ENCODE results near the gene MMAA. TPM values are rescaled to one million over a fixed set of nuclear protein-coding genes. Genes with fewer than 3 reads are reported as not detected.
"Not testable (repeated sequence)": the region's sequence is repeated elsewhere in the genome, so short reads cannot be mapped to it uniquely, and the experiment has no call there.

MMAA gene
- total RNA-seq, 1 experiment from 2014 or later, result 6.8 TPM

DNA sequence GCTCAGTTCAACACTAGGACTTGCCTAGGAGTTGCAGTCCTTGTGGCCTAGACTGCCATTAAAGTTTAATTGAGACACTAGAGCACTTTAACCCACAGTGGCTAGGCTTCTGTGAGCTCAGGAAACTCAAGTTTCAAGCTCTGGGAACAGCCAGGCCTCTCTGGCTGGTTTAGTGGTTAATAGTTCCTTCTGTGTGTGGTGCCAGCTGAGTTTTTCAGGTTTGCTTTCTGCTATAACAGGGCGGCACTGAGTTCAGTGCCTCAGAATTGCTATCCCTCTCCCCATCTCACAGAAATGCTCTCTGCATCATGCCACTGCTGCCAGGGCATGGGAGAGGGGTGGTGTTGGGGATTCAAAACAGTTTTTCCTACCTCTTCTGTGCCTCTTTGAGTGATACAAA, 15.9 kb downstream of the MMAA start:
- no peak overlapping the region for H3K4me3 ChIP-seq (ENCODE audit: low read depth, low read length, poor library complexity, severe bottlenecking)
- no peaks in the 10 kb centered on the region for H3K27me3 ChIP-seq (replicated peaks; ENCODE audit: insufficient read depth, low read depth, low read length, poor library complexity)
- H3K9me3 ChIP-seq (ENCODE audit: low read depth, low read length, poor library complexity, severe bottlenecking), result no peaks in the 10 kb centered on the region
- H3K36me3 ChIP-seq (ENCODE audit: insufficient read depth, low read length, poor library complexity, severe bottlenecking), result no peaks in the 10 kb centered on the region
- ChIA-PET POLR2A (ENCODE audit: low non-redundant PET) (no interaction called here), CTCF (no interaction called here)
- BruUV-seq (replicated peaks), result no TSS peak
- H3K4me1 ChIP-seq (ENCODE audit: insufficient read depth, low read length, poor library complexity, severe bottlenecking), result no peaks in the 10 kb centered on the region
- H3K27ac ChIP-seq (ENCODE audit: low read depth, low read length, poor library complexity, severe bottlenecking), result no peak overlapping the region
- TF ChIP-seq CTCF (conservative IDR thresholded peaks at IDR 0.05; ENCODE audit: low read depth, low read length), result no peak
- no peak for TF ChIP-seq EZH2 (IDR thresholded peaks at IDR 0.05; ENCODE audit: borderline replicate concordance, low read depth, low read length, poor library complexity, severe bottlenecking)
- DNase-seq (ENCODE audit: low spot score), result no peak
- intact Hi-C loops (cut with micrococcal nuclease; ENCODE audit: unreplicated experiment), result no loop called here

GRCh38 chr4:145635630-145636029, 16.4 kb downstream of the MMAA start:
- no peak overlapping the region for H3K27ac ChIP-seq (ENCODE audit: low read depth, low read length, poor library complexity, severe bottlenecking)
- POLR2A ChIA-PET (ENCODE audit: low non-redundant PET), result no interaction called here
- intact Hi-C loops (cut with micrococcal nuclease; ENCODE audit: unreplicated experiment), result no loop called here
- no peaks in the 10 kb centered on the region for H3K4me1 ChIP-seq (ENCODE audit: insufficient read depth, low read length, poor library complexity, severe bottlenecking)
- BruUV-seq (replicated peaks), result no TSS peak
- CTCF ChIA-PET, result no interaction called here
- TF ChIP-seq CTCF (conservative IDR thresholded peaks at IDR 0.05; ENCODE audit: low read depth, low read length) (no peak), EZH2 (IDR thresholded peaks at IDR 0.05; ENCODE audit: borderline replicate concordance, low read depth, low read length, poor library complexity, severe bottlenecking) (no peak)
- no peak for DNase-seq (ENCODE audit: low spot score)
- no peaks in the 10 kb centered on the region for H3K9me3 ChIP-seq (ENCODE audit: low read depth, low read length, poor library complexity, severe bottlenecking)
- H3K36me3 ChIP-seq (ENCODE audit: insufficient read depth, low read length, poor library complexity, severe bottlenecking), result no peaks in the 10 kb centered on the region
- H3K27me3 ChIP-seq (replicated peaks; ENCODE audit: insufficient read depth, low read depth, low read length, poor library complexity), result no peaks in the 10 kb centered on the region
- H3K4me3 ChIP-seq (ENCODE audit: low read depth, low read length, poor library complexity, severe bottlenecking), result no peak overlapping the region

- ChIA-PET POLR2A (ENCODE audit: low non-redundant PET) (no interaction called here), CTCF (no interaction called here)
- BruUV-seq (replicated peaks), result TSS peak; percentile 42
- Histone ChIP-seq H3K36me3 (ENCODE audit: insufficient read depth, low read length, poor library complexity, severe bottlenecking) (no peaks in the 10 kb centered on the region), H3K27ac (ENCODE audit: low read depth, low read length, poor library complexity, severe bottlenecking) (no peak overlapping the region), H3K9me3 (ENCODE audit: low read depth, low read length, poor library complexity, severe bottlenecking) (no peaks in the 10 kb centered on the region), H3K4me1 (ENCODE audit: insufficient read depth, low read length, poor library complexity, severe bottlenecking) (no peaks in the 10 kb centered on the region), H3K4me3 (ENCODE audit: low read depth, low read length, poor library complexity, severe bottlenecking) (no peak overlapping the region), H3K27me3 (replicated peaks; ENCODE audit: insufficient read depth, low read depth, low read length, poor library complexity) (no peaks in the 10 kb centered on the region)
- DNase-seq (ENCODE audit: low spot score), result no peak
- intact Hi-C loops (cut with micrococcal nuclease; ENCODE audit: unreplicated experiment), result no loop called here
- TF ChIP-seq EZH2 (IDR thresholded peaks at IDR 0.05; ENCODE audit: borderline replicate concordance, low read depth, low read length, poor library complexity, severe bottlenecking) (no peak), CTCF (conservative IDR thresholded peaks at IDR 0.05; ENCODE audit: low read depth, low read length) (no peak)
Observed at GRCh38 chr4:145639186-145639698, 20.1 kb downstream of the MMAA start.

DNA sequence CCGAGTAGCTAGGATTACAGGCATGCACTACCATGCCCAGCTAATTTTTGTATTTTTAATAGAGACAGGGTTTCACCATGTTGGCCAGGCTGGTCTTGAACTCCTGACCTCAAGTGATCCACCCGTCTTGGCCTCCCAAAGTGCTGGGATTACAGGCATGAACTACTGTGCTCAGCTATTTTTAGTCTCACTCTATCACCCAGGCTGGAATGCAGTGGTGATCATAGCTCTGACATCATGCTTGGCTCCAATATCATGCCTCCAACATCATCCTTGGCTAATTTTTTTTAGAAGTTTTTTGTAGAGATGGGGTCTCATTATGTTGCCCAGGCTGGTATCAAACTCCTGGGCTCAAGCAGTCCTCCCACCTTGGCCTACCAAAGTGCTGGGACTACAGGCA, 21.1 kb downstream of the MMAA start:
- intact Hi-C loops (cut with micrococcal nuclease; ENCODE audit: unreplicated experiment); H3K4me3 ChIP-seq (ENCODE audit: low read depth, low read length, poor library complexity, severe bottlenecking); DNase-seq (ENCODE audit: low spot score); H3K27ac ChIP-seq (ENCODE audit: low read depth, low read length, poor library complexity, severe bottlenecking); H3K27me3 ChIP-seq (replicated peaks; ENCODE audit: insufficient read depth, low read depth, low read length, poor library complexity); H3K36me3 ChIP-seq (ENCODE audit: insufficient read depth, low read length, poor library complexity, severe bottlenecking); POLR2A ChIA-PET (ENCODE audit: low non-redundant PET); BruUV-seq (replicated peaks); CTCF ChIA-PET; H3K9me3 ChIP-seq (ENCODE audit: low read depth, low read length, poor library complexity, severe bottlenecking); H3K4me1 ChIP-seq (ENCODE audit: insufficient read depth, low read length, poor library complexity, severe bottlenecking): not testable (repeated sequence)
